Measurements from ENCODE around the gene GZMM. TPM values are rescaled to one million over a fixed set of nuclear protein-coding genes. Genes with fewer than 3 reads are reported as not detected.

The GZMM gene
- total RNA-seq, 5 donors from 2014 or later (not counting 1 experiment from before 2014, with no cell fraction given): 66.2 to 91.0 (median 78.6) TPM

- no peak for DNase-seq
- Mint-ChIP-seq H3K27ac (no peak within 1 kb of the TSS), H3K36me3 (no peaks in the 10 kb centered on the region), H3K4me3 (peak within 1 kb of the TSS; percentile 28 to 53 (median 49)), H3K27me3 (peaks cover 4 to 20% of the 10 kb centered on the region in 2 donors), H3K9me3 (no peaks in the 10 kb centered on the region), H3K4me1 (peaks cover 0 to 15% (median 10%) of the 10 kb centered on the region in 3 donors)
- ChIA-PET POLR2A (no interaction called here), CTCF (interaction anchor here in 1 of 2 donors (0.6 kb wide), 1 partner anchor 27 kb away, joined by 6 read pairs; no protein-coding TSS in a partner anchor)
- Histone ChIP-seq H3K27me3 (replicated peaks in 1 of 2; ENCODE audit: control insufficient read depth in 2 of 2, extremely low read depth in 1 of 2, insufficient read depth in 2 of 2, low read length in 1 of 2) (peaks cover 0 to 68% of the 10 kb centered on the region in 2 experiments), H3K9me3 (no peaks in the 10 kb centered on the region), H3K4me3 (ENCODE audit: control insufficient read depth in 1 of 2, extremely low read depth in 1 of 2, low read length in 1 of 2) (peak within 1 kb of the TSS in 1 of 2 donors; percentile 45), H3K4me1 (ENCODE audit: control insufficient read depth in 1 of 2, extremely low read depth in 1 of 2, insufficient read depth in 2 of 2, low read length in 2 of 2) (peaks cover 0 to 28% of the 10 kb centered on the region in 2 experiments), H3K36me3 (ENCODE audit: control insufficient read depth in 2 of 2, extremely low read depth in 1 of 2, insufficient read depth in 1 of 2, low read length in 1 of 2) (no peaks in the 10 kb centered on the region), H3K27ac (ENCODE audit: low read length) (no peak within 1 kb of the TSS)
- peak in 3 of 4 experiments; percentile 3 to 11 (median 10) for ATAC-seq (replicated peaks in 1 of 4)
- under 1% methylated on average over 92 of the region's 132 CpGs for WGBS (ENCODE audit: insufficient coverage)
Measured at GRCh38 chr19:589693-590395, 46.0 kb downstream of the GZMM start, which contains the start of gene HCN2. Gene HCN2 (plus strand): TSS chr19:589881. CDS start chr19:589946, 65 bp downstream.

- H3K36me3 ChIP-seq (ENCODE audit: control insufficient read depth in 2 of 2, extremely low read depth in 1 of 2, insufficient read depth in 1 of 2, low read length in 1 of 2): no peaks in the 10 kb centered on the region
- no peaks in the 10 kb centered on the region for H3K9me3 ChIP-seq
- no peak overlapping the region for H3K27ac ChIP-seq (ENCODE audit: low read length)
- CTCF ChIA-PET: no interaction called here
- peaks cover 0 to 28% of the 10 kb centered on the region in 2 experiments for H3K4me1 ChIP-seq (ENCODE audit: control insufficient read depth in 1 of 2, extremely low read depth in 1 of 2, insufficient read depth in 2 of 2, low read length in 2 of 2)
- Mint-ChIP-seq H3K4me3 (peak overlapping the region in 2 of 3 donors; percentile 21 to 53), H3K27me3 (peaks cover 4 to 20% of the 10 kb centered on the region in 2 donors), H3K4me1 (peaks cover 0 to 15% (median 10%) of the 10 kb centered on the region in 3 donors), H3K9me3 (no peaks in the 10 kb centered on the region), H3K36me3 (no peaks in the 10 kb centered on the region), H3K27ac (no peak overlapping the region)
- peak overlapping the region in 1 of 2 donors; percentile 35 for H3K4me3 ChIP-seq (ENCODE audit: control insufficient read depth in 1 of 2, extremely low read depth in 1 of 2, low read length in 1 of 2)
- under 1% methylated on average over 42 of the region's 50 CpGs for WGBS (ENCODE audit: insufficient coverage)
- POLR2A ChIA-PET: no interaction called here
- ATAC-seq (replicated peaks in 1 of 4) (peak; percentile 53 to 60 (median 57)), DNase-seq (peak in 23 of 35 experiments; percentile 13 to 55 (median 36))
- H3K27me3 ChIP-seq (replicated peaks in 1 of 2; ENCODE audit: control insufficient read depth in 2 of 2, extremely low read depth in 1 of 2, insufficient read depth in 2 of 2, low read length in 1 of 2): peaks cover 0 to 68% of the 10 kb centered on the region in 2 experiments
Measured at GRCh38 chr19:590396-590745, 46.5 kb downstream of the GZMM start.

- H3K4me3 ChIP-seq (ENCODE audit: control insufficient read depth in 1 of 2, extremely low read depth in 1 of 2, low read length in 1 of 2): peak overlapping the region in 1 of 2 donors; percentile 35
- DNase-seq (no peak), ATAC-seq (replicated peaks in 1 of 4) (no peak)
- ChIA-PET CTCF (no interaction called here), POLR2A (no interaction called here)
- Mint-ChIP-seq H3K27me3 (peaks cover 4 to 20% of the 10 kb centered on the region in 2 donors), H3K4me1 (peaks cover 0 to 15% (median 10%) of the 10 kb centered on the region in 3 donors), H3K27ac (no peak overlapping the region), H3K36me3 (no peaks in the 10 kb centered on the region), H3K9me3 (no peaks in the 10 kb centered on the region), H3K4me3 (peak overlapping the region in 1 of 3 donors; percentile 53)
- H3K4me1 ChIP-seq (ENCODE audit: control insufficient read depth in 1 of 2, extremely low read depth in 1 of 2, insufficient read depth in 2 of 2, low read length in 2 of 2): peaks cover 0 to 28% of the 10 kb centered on the region in 2 experiments
- no peaks in the 10 kb centered on the region for H3K9me3 ChIP-seq
- WGBS (ENCODE audit: insufficient coverage): 12% methylated on average over 27 of the region's 41 CpGs
- no peak overlapping the region for H3K27ac ChIP-seq (ENCODE audit: low read length)
- no peaks in the 10 kb centered on the region for H3K36me3 ChIP-seq (ENCODE audit: control insufficient read depth in 2 of 2, extremely low read depth in 1 of 2, insufficient read depth in 1 of 2, low read length in 1 of 2)
- H3K27me3 ChIP-seq (replicated peaks in 1 of 2; ENCODE audit: control insufficient read depth in 2 of 2, extremely low read depth in 1 of 2, insufficient read depth in 2 of 2, low read length in 1 of 2): peaks cover 0 to 67% of the 10 kb centered on the region in 2 experiments
Measured at GRCh38 chr19:590750-591098, 46.9 kb downstream of the GZMM start.

GRCh38 chr19:591099-591958, 47.5 kb downstream of the GZMM start:
- no peaks in the 10 kb centered on the region for H3K36me3 Mint-ChIP-seq
- peaks cover 0 to 28% of the 10 kb centered on the region in 2 experiments for H3K4me1 ChIP-seq (ENCODE audit: control insufficient read depth in 1 of 2, extremely low read depth in 1 of 2, insufficient read depth in 2 of 2, low read length in 2 of 2)
- H3K9me3 ChIP-seq: no peaks in the 10 kb centered on the region
- 39% methylated on average over 71 of the region's 75 CpGs for WGBS (ENCODE audit: insufficient coverage)
- ChIA-PET POLR2A (no interaction called here), CTCF (no interaction called here)
- H3K9me3 Mint-ChIP-seq: no peaks in the 10 kb centered on the region
- H3K4me1 Mint-ChIP-seq: peaks cover 0 to 15% (median 10%) of the 10 kb centered on the region in 3 donors
- DNase-seq (no peak), ATAC-seq (replicated peaks in 1 of 4) (no peak)
- H3K27ac Mint-ChIP-seq: no peak overlapping the region
- no peaks in the 10 kb centered on the region for H3K36me3 ChIP-seq (ENCODE audit: control insufficient read depth in 2 of 2, extremely low read depth in 1 of 2, insufficient read depth in 1 of 2, low read length in 1 of 2)
- no peak overlapping the region for H3K4me3 ChIP-seq (ENCODE audit: control insufficient read depth in 1 of 2, extremely low read depth in 1 of 2, low read length in 1 of 2)
- peaks cover 0 to 62% of the 10 kb centered on the region in 2 experiments for H3K27me3 ChIP-seq (replicated peaks in 1 of 2; ENCODE audit: control insufficient read depth in 2 of 2, extremely low read depth in 1 of 2, insufficient read depth in 2 of 2, low read length in 1 of 2)
- peak overlapping the region in 2 of 3 donors; percentile 37 to 49 for H3K4me3 Mint-ChIP-seq
- H3K27ac ChIP-seq (ENCODE audit: low read length): no peak overlapping the region
- H3K27me3 Mint-ChIP-seq: peaks cover 4 to 20% of the 10 kb centered on the region in 2 donors

GRCh38 chr19:592101-592500, 48.2 kb downstream of the GZMM start:
- no peak overlapping the region for H3K27ac Mint-ChIP-seq
- no peaks in the 10 kb centered on the region for H3K9me3 Mint-ChIP-seq
- H3K4me1 Mint-ChIP-seq: peaks cover 0 to 15% (median 10%) of the 10 kb centered on the region in 3 donors
- peaks cover 0 to 61% of the 10 kb centered on the region in 2 experiments for H3K27me3 ChIP-seq (replicated peaks in 1 of 2; ENCODE audit: control insufficient read depth in 2 of 2, extremely low read depth in 1 of 2, insufficient read depth in 2 of 2, low read length in 1 of 2)
- no peak overlapping the region for H3K4me3 Mint-ChIP-seq
- peaks cover 4 to 20% of the 10 kb centered on the region in 2 donors for H3K27me3 Mint-ChIP-seq
- no peaks in the 10 kb centered on the region for H3K9me3 ChIP-seq
- no peak for ATAC-seq (replicated peaks in 1 of 4)
- H3K27ac ChIP-seq (ENCODE audit: low read length): no peak overlapping the region
- no peaks in the 10 kb centered on the region for H3K36me3 ChIP-seq (ENCODE audit: control insufficient read depth in 2 of 2, extremely low read depth in 1 of 2, insufficient read depth in 1 of 2, low read length in 1 of 2)
- WGBS (ENCODE audit: insufficient coverage): 76% methylated on average over 7 of the region's 19 CpGs
- peaks cover 0 to 28% of the 10 kb centered on the region in 2 experiments for H3K4me1 ChIP-seq (ENCODE audit: control insufficient read depth in 1 of 2, extremely low read depth in 1 of 2, insufficient read depth in 2 of 2, low read length in 2 of 2)
- no peaks in the 10 kb centered on the region for H3K36me3 Mint-ChIP-seq
- ChIA-PET POLR2A (interaction anchor here in 1 of 2 donors (0.5 kb wide), 1 partner anchor 1727 kb away, joined by 5 read pairs; no protein-coding TSS in a partner anchor), CTCF (no interaction called here)
- H3K4me3 ChIP-seq (ENCODE audit: control insufficient read depth in 1 of 2, extremely low read depth in 1 of 2, low read length in 1 of 2): no peak overlapping the region
- no peak for DNase-seq

- peaks cover 0 to 13% (median 9%) of the 10 kb centered on the region in 3 donors for H3K4me1 Mint-ChIP-seq
- no peaks in the 10 kb centered on the region for H3K36me3 Mint-ChIP-seq
- peaks cover 0 to 24% of the 10 kb centered on the region in 2 experiments for H3K4me1 ChIP-seq (ENCODE audit: control insufficient read depth in 1 of 2, extremely low read depth in 1 of 2, insufficient read depth in 2 of 2, low read length in 2 of 2)
- H3K9me3 Mint-ChIP-seq: no peaks in the 10 kb centered on the region
- peaks cover 0 to 51% of the 10 kb centered on the region in 2 experiments for H3K27me3 ChIP-seq (replicated peaks in 1 of 2; ENCODE audit: control insufficient read depth in 2 of 2, extremely low read depth in 1 of 2, insufficient read depth in 2 of 2, low read length in 1 of 2)
- peaks cover 2 to 19% of the 10 kb centered on the region in 2 donors for H3K27me3 Mint-ChIP-seq
- H3K4me3 Mint-ChIP-seq: no peak overlapping the region
- DNase-seq: no peak
- H3K9me3 ChIP-seq: no peaks in the 10 kb centered on the region
- H3K4me3 ChIP-seq (ENCODE audit: control insufficient read depth in 1 of 2, extremely low read depth in 1 of 2, low read length in 1 of 2): no peak overlapping the region
- POLR2A ChIA-PET: no interaction called here
- CTCF ChIA-PET: no interaction called here
- H3K36me3 ChIP-seq (ENCODE audit: control insufficient read depth in 2 of 2, extremely low read depth in 1 of 2, insufficient read depth in 1 of 2, low read length in 1 of 2): no peaks in the 10 kb centered on the region
- WGBS (ENCODE audit: insufficient coverage): 92% methylated on average over 15 of the region's 18 CpGs
- ATAC-seq (replicated peaks in 1 of 4): no peak
- H3K27ac ChIP-seq (ENCODE audit: low read length): no peak overlapping the region
- H3K27ac Mint-ChIP-seq: no peak overlapping the region
Measured at GRCh38 chr19:593055-593454, 49.2 kb downstream of the GZMM start.

Measured in T-cell (primary cell).